Activated B cell treated with CpG ODN at 0.5 μM for 24 hours (primary cell): ENCODE results near the gene SAYSD1. TPM values are rescaled to one million over a fixed set of nuclear protein-coding genes. Genes with fewer than 3 reads are reported as not detected.

ENCODE experiments used
- ATAC-seq: fragments of 200-7000 bp; cut with Tn5 transposase; one replicate; pipeline ENCODE4 v1.10.0; 2021; ENCODE audit warnings: low read depth, mild to moderate bottlenecking, moderate library complexity
- CTCF ChIA-PET: fragments of 350-600 bp; sonication (Branson Sonifier 250); formaldehyde crosslinking; loops from one replicate; lab custom pipeline; 2021; ENCODE audit warnings: antibody characterized with exemption; lab: Charles Lee
- POLR2A ChIA-PET: fragments of 350-600 bp; sonication (Branson Sonifier 250); formaldehyde crosslinking; loops from one replicate; lab custom pipeline; 2021; ENCODE audit warnings: antibody characterized with exemption; lab: Charles Lee
- DNase-seq: peaks from one replicate; pipeline ENCODE4 v3.0.0; 2022
- H3K27ac Mint-ChIP-seq: one replicate; pipeline ENCODE4 v1.8.0; 2020; ENCODE audit warnings: mixed read lengths
- H3K27me3 Mint-ChIP-seq: one replicate; pipeline ENCODE4 v1.8.0; 2021; ENCODE audit warnings: mixed read lengths
- H3K36me3 Mint-ChIP-seq: one replicate; pipeline ENCODE4 v1.8.0; 2021; ENCODE audit warnings: low read depth, mixed read lengths
- H3K4me1 Mint-ChIP-seq: one replicate; pipeline ENCODE4 v1.8.0; 2021; ENCODE audit warnings: mixed read lengths
- H3K4me3 Mint-ChIP-seq: one replicate; pipeline ENCODE4 v1.8.0; 2020; ENCODE audit warnings: mild to moderate bottlenecking, mixed read lengths
- H3K9me3 Mint-ChIP-seq: one replicate; pipeline ENCODE4 v1.8.0; 2020; ENCODE audit warnings: mixed read lengths
- CTCF ChIP-seq: fragments of 200-600 bp; IDR thresholded peaks from one replicate; pipeline ENCODE4 v1.8.0; 2022; ENCODE audit warnings: antibody characterized with exemption, mild to moderate bottlenecking
- intact Hi-C: fragments of 100-400 bp; cut with micrococcal nuclease; formaldehyde crosslinking; loops from one replicate; pipeline ENCODE4 v1.15.1; 2024
- total RNA-seq: library from RNA; stranded (reverse); gene quantifications from 2 replicates; pipeline ENCODE4 v1.2.3, GENCODE V29; 2022

SAYSD1 gene
- 9.6 and 9.7 TPM in 2 replicates for total RNA-seq

- no peak for TF ChIP-seq CTCF
- ChIA-PET POLR2A (interaction anchor here (0.6 to 1.7 kb wide), 7 partner anchors 12 to 1296 kb away, joined by 3 to 6 read pairs (median 3); no protein-coding TSS in a partner anchor), CTCF (interaction anchor here (3.0 kb wide), 1 partner anchor 13 kb away, joined by 7 read pairs; no protein-coding TSS in a partner anchor)
- peak; percentile 93 for DNase-seq
- H3K9me3 Mint-ChIP-seq: no peaks in the 10 kb centered on the region
- H3K27ac Mint-ChIP-seq: peak within 1 kb of the TSS; percentile 94
- no peaks in the 10 kb centered on the region for H3K27me3 Mint-ChIP-seq
- H3K4me3 Mint-ChIP-seq: peak within 1 kb of the TSS; percentile 94
- intact Hi-C loops: loop anchor here (2.0 to 5.0 kb wide), 2 partner anchors 1418 to 1958 kb away; partner anchors contain the start of genes MDGA1, NFYA and OARD1
- H3K4me1 Mint-ChIP-seq: peaks cover 35% of the 10 kb centered on the region
- ATAC-seq: peak; percentile 89
- peaks cover 10% of the 10 kb centered on the region for H3K36me3 Mint-ChIP-seq
Observed at GRCh38 chr6:39114704-39115599, at the start of gene SAYSD1. Gene SAYSD1 (minus strand): TSS chr6:39115186. CDS start chr6:39115089, 97 bp downstream.

- H3K27ac Mint-ChIP-seq: no peak overlapping the region
- DNase-seq: no peak
- peaks cover 2% of the 10 kb centered on the region for H3K9me3 Mint-ChIP-seq
- POLR2A ChIA-PET: no interaction called here
- no peak for ATAC-seq
- H3K36me3 Mint-ChIP-seq: no peaks in the 10 kb centered on the region
- H3K4me1 Mint-ChIP-seq: no peaks in the 10 kb centered on the region
- intact Hi-C loops: no loop called here
- CTCF ChIA-PET: no interaction called here
- peaks cover 20% of the 10 kb centered on the region for H3K27me3 Mint-ChIP-seq
- TF ChIP-seq CTCF: no peak
- H3K4me3 Mint-ChIP-seq: no peak overlapping the region
Observed at GRCh38 chr6:39157511-39157910, 42.5 kb upstream of the SAYSD1 start.

GRCh38 chr6:39156801-39157200 lies 41.8 kb upstream of the SAYSD1 start:
- no peaks in the 10 kb centered on the region for H3K4me1 Mint-ChIP-seq
- ChIA-PET CTCF (no interaction called here), POLR2A (no interaction called here)
- H3K36me3 Mint-ChIP-seq: no peaks in the 10 kb centered on the region
- peaks cover 27% of the 10 kb centered on the region for H3K27me3 Mint-ChIP-seq
- no peak overlapping the region for H3K4me3 Mint-ChIP-seq
- intact Hi-C loops: no loop called here
- TF ChIP-seq CTCF: no peak
- no peak for DNase-seq
- H3K9me3 Mint-ChIP-seq: peaks cover 2% of the 10 kb centered on the region
- ATAC-seq: no peak
- no peak overlapping the region for H3K27ac Mint-ChIP-seq

- no peak for ATAC-seq
- POLR2A ChIA-PET: no interaction called here
- H3K4me1 Mint-ChIP-seq: no peaks in the 10 kb centered on the region
- intact Hi-C loops: no loop called here
- H3K4me3 Mint-ChIP-seq: no peak overlapping the region
- TF ChIP-seq CTCF: no peak
- peaks cover 2% of the 10 kb centered on the region for H3K9me3 Mint-ChIP-seq
- H3K27ac Mint-ChIP-seq: no peak overlapping the region
- H3K27me3 Mint-ChIP-seq: peaks cover 31% of the 10 kb centered on the region
- DNase-seq: no peak
- no peaks in the 10 kb centered on the region for H3K36me3 Mint-ChIP-seq
- CTCF ChIA-PET: interaction anchor here (1.2 kb wide), 1 partner anchor 155 kb away, joined by 3 read pairs; no protein-coding TSS in a partner anchor
Observed at GRCh38 chr6:39154705-39155104, 39.7 kb upstream of the SAYSD1 start.

GRCh38 chr6:39153766-39154397 lies 38.9 kb upstream of the SAYSD1 start:
- intact Hi-C loops: no loop called here
- no peaks in the 10 kb centered on the region for H3K4me1 Mint-ChIP-seq
- no peak for ATAC-seq
- CTCF ChIA-PET: no interaction called here
- H3K36me3 Mint-ChIP-seq: no peaks in the 10 kb centered on the region
- no peak for TF ChIP-seq CTCF
- no peak for DNase-seq
- no peak overlapping the region for H3K27ac Mint-ChIP-seq
- peaks cover 31% of the 10 kb centered on the region for H3K27me3 Mint-ChIP-seq
- no peaks in the 10 kb centered on the region for H3K9me3 Mint-ChIP-seq
- POLR2A ChIA-PET: no interaction called here
- H3K4me3 Mint-ChIP-seq: no peak overlapping the region
